Measurements from ENCODE around the gene ZNF503.

Gene ZNF503

GRCh38 chr10:75428434-75429158 lies 27.0 kb upstream of the ZNF503 start:
- no peak for ATAC-seq (replicated peaks; ENCODE audit: extremely low read depth, poor library complexity, severe bottlenecking)

GRCh38 chr10:75427951-75428350 lies 26.4 kb upstream of the ZNF503 start:
- ATAC-seq (replicated peaks; ENCODE audit: extremely low read depth, poor library complexity, severe bottlenecking) (no peak), DNase-seq (ENCODE audit: low spot score in 2 of 2) (no peak)
- H3K36me3 Mint-ChIP-seq (ENCODE audit: insufficient read depth), result peaks cover 3% of the 10 kb centered on the region
- peaks cover 50% of the 10 kb centered on the region for H3K27me3 Mint-ChIP-seq
- H3K4me1 Mint-ChIP-seq, result no peaks in the 10 kb centered on the region
- H3K27ac Mint-ChIP-seq (ENCODE audit: low read depth), result no peak overlapping the region
- no peaks in the 10 kb centered on the region for H3K9me3 Mint-ChIP-seq
- H3K4me3 Mint-ChIP-seq, result no peak overlapping the region

More at GRCh38 chr10:75428434-75429158, 27.0 kb upstream of the ZNF503 start:
- Mint-ChIP-seq H3K27ac (ENCODE audit: low read depth) (no peak overlapping the region), H3K4me1 (no peaks in the 10 kb centered on the region), H3K9me3 (no peaks in the 10 kb centered on the region), H3K36me3 (ENCODE audit: insufficient read depth) (peaks cover 3% of the 10 kb centered on the region), H3K4me3 (no peak overlapping the region), H3K27me3 (peaks cover 50% of the 10 kb centered on the region)
- DNase-seq (ENCODE audit: low spot score in 2 of 2), result no peak

DNA sequence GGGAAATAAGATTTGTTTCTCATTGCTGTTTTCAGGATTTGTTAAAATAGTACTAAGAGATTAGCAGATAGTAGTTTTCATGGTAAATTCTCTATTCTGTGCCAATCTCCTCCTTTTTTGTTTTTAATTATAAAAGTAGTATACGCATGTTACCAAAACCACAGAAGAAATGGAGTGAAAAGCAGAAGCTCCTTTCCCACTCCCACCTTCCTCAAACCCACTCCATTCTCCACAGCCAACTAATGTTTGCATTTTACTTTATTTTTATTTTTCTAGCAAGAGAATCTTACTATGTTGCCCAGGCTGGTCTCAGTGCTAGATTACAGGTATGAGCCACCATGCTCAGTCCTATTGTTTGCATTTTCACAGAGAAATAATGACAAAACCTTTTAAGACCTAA lies 25.3 kb upstream of the ZNF503 start:
- H3K4me3 Mint-ChIP-seq, result no peak overlapping the region
- peaks cover 3% of the 10 kb centered on the region for H3K36me3 Mint-ChIP-seq (ENCODE audit: insufficient read depth)
- H3K4me1 Mint-ChIP-seq, result no peaks in the 10 kb centered on the region
- H3K27ac Mint-ChIP-seq (ENCODE audit: low read depth), result no peak overlapping the region
- peaks cover 45% of the 10 kb centered on the region for H3K27me3 Mint-ChIP-seq
- ATAC-seq (replicated peaks; ENCODE audit: extremely low read depth, poor library complexity, severe bottlenecking) (no peak), DNase-seq (ENCODE audit: low spot score in 2 of 2) (no peak)
- no peaks in the 10 kb centered on the region for H3K9me3 Mint-ChIP-seq

DNA sequence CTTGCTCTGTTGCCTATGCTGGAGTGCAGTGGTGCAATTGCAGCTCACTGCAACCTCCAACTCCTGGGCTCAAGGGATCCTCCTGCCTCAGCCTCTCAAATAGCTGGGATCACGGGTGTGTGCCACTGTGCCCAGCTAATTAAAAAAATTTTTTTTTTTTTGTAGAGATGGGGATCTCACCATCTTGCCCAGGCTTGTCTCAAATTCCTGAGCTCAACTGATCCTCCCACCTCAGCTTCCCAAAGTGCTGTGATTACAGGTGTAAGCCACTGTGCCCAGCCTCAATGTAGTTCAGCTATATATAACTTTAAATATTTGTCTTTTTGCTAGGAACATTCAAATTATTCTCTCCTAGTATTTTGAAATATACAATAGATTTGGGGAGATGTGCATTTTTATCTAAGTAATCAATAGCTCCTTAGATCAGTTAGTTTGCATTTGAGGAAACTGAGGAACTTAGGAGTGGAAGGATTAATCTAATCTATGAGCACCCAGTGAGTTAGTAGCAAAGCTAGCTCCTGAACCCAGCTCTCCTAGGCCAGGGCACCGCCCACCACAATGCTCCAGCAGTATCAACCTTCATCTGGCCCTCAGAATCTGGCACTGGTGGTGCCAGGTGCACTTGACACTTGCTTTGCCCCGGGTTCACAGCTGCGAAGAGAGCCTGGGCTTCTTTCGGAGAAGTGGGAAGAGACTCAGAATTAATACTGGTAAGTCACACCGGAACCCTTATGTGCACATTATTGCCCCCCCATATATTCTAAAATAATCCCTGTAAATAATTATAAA lies 23.9 kb upstream of the ZNF503 start:
- no peak overlapping the region for H3K4me3 Mint-ChIP-seq
- DNase-seq (ENCODE audit: low spot score in 2 of 2) (no peak), ATAC-seq (replicated peaks; ENCODE audit: extremely low read depth, poor library complexity, severe bottlenecking) (no peak)
- H3K9me3 Mint-ChIP-seq, result no peaks in the 10 kb centered on the region
- peaks cover 2% of the 10 kb centered on the region for H3K36me3 Mint-ChIP-seq (ENCODE audit: insufficient read depth)
- H3K27ac Mint-ChIP-seq (ENCODE audit: low read depth), result no peak overlapping the region
- peaks cover 40% of the 10 kb centered on the region for H3K27me3 Mint-ChIP-seq
- no peaks in the 10 kb centered on the region for H3K4me1 Mint-ChIP-seq

- Mint-ChIP-seq H3K27me3 (peaks cover 40% of the 10 kb centered on the region), H3K36me3 (ENCODE audit: insufficient read depth) (peaks cover 2% of the 10 kb centered on the region)
- ATAC-seq (replicated peaks; ENCODE audit: extremely low read depth, poor library complexity, severe bottlenecking), result no peak
Measured at GRCh38 chr10:75424571-75424970, 23.0 kb upstream of the ZNF503 start.

GRCh38 chr10:75422913-75423312 lies 21.3 kb upstream of the ZNF503 start:
- DNase-seq (ENCODE audit: low spot score in 2 of 2), result no peak
- no peak overlapping the region for H3K27ac Mint-ChIP-seq (ENCODE audit: low read depth)
- no peak overlapping the region for H3K4me3 Mint-ChIP-seq
- no peak for ATAC-seq (replicated peaks; ENCODE audit: extremely low read depth, poor library complexity, severe bottlenecking)
- H3K36me3 Mint-ChIP-seq (ENCODE audit: insufficient read depth), result no peaks in the 10 kb centered on the region
- H3K4me1 Mint-ChIP-seq, result no peaks in the 10 kb centered on the region
- H3K9me3 Mint-ChIP-seq, result no peaks in the 10 kb centered on the region
- H3K27me3 Mint-ChIP-seq, result peaks cover 37% of the 10 kb centered on the region

More at GRCh38 chr10:75424571-75424970, 23.0 kb upstream of the ZNF503 start:
- no peaks in the 10 kb centered on the region for H3K9me3 Mint-ChIP-seq
- H3K4me3 Mint-ChIP-seq, result no peak overlapping the region
- no peak overlapping the region for H3K27ac Mint-ChIP-seq (ENCODE audit: low read depth)
- H3K4me1 Mint-ChIP-seq, result no peaks in the 10 kb centered on the region
- no peak for DNase-seq (ENCODE audit: low spot score in 2 of 2)

- no peak for DNase-seq (ENCODE audit: low spot score in 2 of 2)
- H3K4me1 Mint-ChIP-seq, result no peaks in the 10 kb centered on the region
- ATAC-seq (replicated peaks; ENCODE audit: extremely low read depth, poor library complexity, severe bottlenecking), result no peak
- H3K36me3 Mint-ChIP-seq (ENCODE audit: insufficient read depth), result no peaks in the 10 kb centered on the region
- no peak overlapping the region for H3K4me3 Mint-ChIP-seq
- no peaks in the 10 kb centered on the region for H3K9me3 Mint-ChIP-seq
- H3K27ac Mint-ChIP-seq (ENCODE audit: low read depth), result no peak overlapping the region
- peaks cover 50% of the 10 kb centered on the region for H3K27me3 Mint-ChIP-seq
Measured at GRCh38 chr10:75418712-75419111, 17.1 kb upstream of the ZNF503 start.

GRCh38 chr10:75418293-75418692 lies 16.7 kb upstream of the ZNF503 start:
- peaks cover 48% of the 10 kb centered on the region for H3K27me3 Mint-ChIP-seq
- H3K4me3 Mint-ChIP-seq, result no peak overlapping the region
- H3K36me3 Mint-ChIP-seq (ENCODE audit: insufficient read depth), result no peaks in the 10 kb centered on the region
- no peaks in the 10 kb centered on the region for H3K9me3 Mint-ChIP-seq
- no peak for ATAC-seq (replicated peaks; ENCODE audit: extremely low read depth, poor library complexity, severe bottlenecking)
- no peak for DNase-seq (ENCODE audit: low spot score in 2 of 2)
- no peak overlapping the region for H3K27ac Mint-ChIP-seq (ENCODE audit: low read depth)
- H3K4me1 Mint-ChIP-seq, result no peaks in the 10 kb centered on the region

- DNase-seq (ENCODE audit: low spot score in 2 of 2) (no peak), ATAC-seq (replicated peaks; ENCODE audit: extremely low read depth, poor library complexity, severe bottlenecking) (no peak)
- Mint-ChIP-seq H3K4me3 (no peak overlapping the region), H3K9me3 (no peaks in the 10 kb centered on the region), H3K36me3 (ENCODE audit: insufficient read depth) (no peaks in the 10 kb centered on the region), H3K27me3 (peaks cover 48% of the 10 kb centered on the region), H3K4me1 (no peaks in the 10 kb centered on the region), H3K27ac (ENCODE audit: low read depth) (no peak overlapping the region)
Measured at GRCh38 chr10:75417522-75417927, 16.0 kb upstream of the ZNF503 start.

- no peak overlapping the region for H3K27ac Mint-ChIP-seq (ENCODE audit: low read depth)
- H3K36me3 Mint-ChIP-seq (ENCODE audit: insufficient read depth), result peaks cover 2% of the 10 kb centered on the region
Measured at GRCh38 chr10:75414527-75414926, 13.0 kb upstream of the ZNF503 start.

GRCh38 chr10:75410132-75411005 lies 8.8 kb upstream of the ZNF503 start:
- H3K4me1 Mint-ChIP-seq, result peaks cover 5% of the 10 kb centered on the region
- H3K4me3 Mint-ChIP-seq, result peak overlapping the region; percentile 47
- no peak overlapping the region for H3K27ac Mint-ChIP-seq (ENCODE audit: low read depth)
- peaks cover 2% of the 10 kb centered on the region for H3K36me3 Mint-ChIP-seq (ENCODE audit: insufficient read depth)
- no peak for ATAC-seq (replicated peaks; ENCODE audit: extremely low read depth, poor library complexity, severe bottlenecking)
- H3K9me3 Mint-ChIP-seq, result peaks cover 5% of the 10 kb centered on the region
- no peak for DNase-seq (ENCODE audit: low spot score in 2 of 2)
- peaks cover 70% of the 10 kb centered on the region for H3K27me3 Mint-ChIP-seq

More at GRCh38 chr10:75414527-75414926, 13.0 kb upstream of the ZNF503 start:
- Mint-ChIP-seq H3K27me3 (peaks cover 65% of the 10 kb centered on the region), H3K4me1 (no peaks in the 10 kb centered on the region), H3K9me3 (no peaks in the 10 kb centered on the region), H3K4me3 (no peak overlapping the region)
- DNase-seq (ENCODE audit: low spot score in 2 of 2), result no peak
- no peak for ATAC-seq (replicated peaks; ENCODE audit: extremely low read depth, poor library complexity, severe bottlenecking)
